ENCODE measurements around the gene AMER2. TPM values are rescaled to one million over a fixed set of nuclear protein-coding genes. Genes with fewer than 3 reads are reported as not detected.

Gene AMER2
- polyA plus RNA-seq, 1 donor (not counting 4 experiments of a cell fraction or from before 2014, with no cell fraction given), result not detected

DNA sequence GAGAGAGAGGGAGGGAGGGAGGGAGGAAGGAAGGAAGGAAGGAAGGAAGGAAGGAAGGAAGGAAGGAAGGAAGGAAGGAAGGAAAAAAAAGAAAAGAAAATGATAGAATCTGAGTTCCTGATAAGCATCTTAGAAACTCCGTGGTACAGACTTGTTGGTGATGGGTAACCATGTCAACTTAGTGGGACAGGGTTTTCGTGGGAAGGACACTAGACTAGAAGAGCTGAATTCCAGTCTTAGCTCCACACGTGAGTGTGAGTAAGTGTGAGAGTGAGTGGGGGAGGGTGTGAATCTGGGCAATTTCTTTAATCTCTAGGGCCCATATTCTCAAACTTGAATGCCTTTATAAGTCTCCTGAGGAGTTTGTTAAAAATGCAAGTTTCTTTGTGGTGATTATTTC, 41.1 kb downstream of the AMER2 start:
- Histone ChIP-seq H3K27me3 (ENCODE audit: control insufficient read depth, extremely low read depth, insufficient read depth, low read length) (peaks cover 15% of the 10 kb centered on the region), H3K9me3 (ENCODE audit: control insufficient read depth, low read depth, low read length) (no peaks in the 10 kb centered on the region), H3K9ac (ENCODE audit: control insufficient read depth, extremely low read depth, insufficient read depth, low read length) (no peak overlapping the region), H4K20me1 (ENCODE audit: control insufficient read depth, extremely low read depth, insufficient read depth, low read length) (no peaks in the 10 kb centered on the region), H3K36me3 (ENCODE audit: control insufficient read depth in 2 of 2, extremely low read depth in 1 of 2, insufficient read depth in 2 of 2, low read length in 2 of 2) (no peaks in the 10 kb centered on the region), H3K4me2 (ENCODE audit: control insufficient read depth, extremely low read depth, insufficient read depth, low read depth, low read length) (no peak overlapping the region), H3K9me1 (ENCODE audit: control insufficient read depth, extremely low read depth, insufficient read depth, low read length) (no peaks in the 10 kb centered on the region), H2AFZ (ENCODE audit: control insufficient read depth, low read length) (no peak overlapping the region), H3K4me1 (ENCODE audit: control insufficient read depth, extremely low read depth, insufficient read depth, low read length) (no peaks in the 10 kb centered on the region), H3K27ac (ENCODE audit: control insufficient read depth, insufficient read depth, low read length) (no peak overlapping the region), H3K79me2 (ENCODE audit: control insufficient read depth, insufficient read depth, low read length) (no peaks in the 10 kb centered on the region), H3K4me3 (ENCODE audit: control insufficient read depth in 2 of 3, extremely low read depth in 1 of 3, insufficient read depth in 2 of 3, low read depth in 1 of 3, low read length in 3 of 3) (no peak overlapping the region)
- DNase-seq (ENCODE audit: low read depth, low spot score) (no peak), FAIRE-seq (no peak)
- TF ChIP-seq EZH2 (IDR thresholded peaks at IDR 0.05; ENCODE audit: low read length), result no peak
- TF ChIP-seq, protein P1, sequence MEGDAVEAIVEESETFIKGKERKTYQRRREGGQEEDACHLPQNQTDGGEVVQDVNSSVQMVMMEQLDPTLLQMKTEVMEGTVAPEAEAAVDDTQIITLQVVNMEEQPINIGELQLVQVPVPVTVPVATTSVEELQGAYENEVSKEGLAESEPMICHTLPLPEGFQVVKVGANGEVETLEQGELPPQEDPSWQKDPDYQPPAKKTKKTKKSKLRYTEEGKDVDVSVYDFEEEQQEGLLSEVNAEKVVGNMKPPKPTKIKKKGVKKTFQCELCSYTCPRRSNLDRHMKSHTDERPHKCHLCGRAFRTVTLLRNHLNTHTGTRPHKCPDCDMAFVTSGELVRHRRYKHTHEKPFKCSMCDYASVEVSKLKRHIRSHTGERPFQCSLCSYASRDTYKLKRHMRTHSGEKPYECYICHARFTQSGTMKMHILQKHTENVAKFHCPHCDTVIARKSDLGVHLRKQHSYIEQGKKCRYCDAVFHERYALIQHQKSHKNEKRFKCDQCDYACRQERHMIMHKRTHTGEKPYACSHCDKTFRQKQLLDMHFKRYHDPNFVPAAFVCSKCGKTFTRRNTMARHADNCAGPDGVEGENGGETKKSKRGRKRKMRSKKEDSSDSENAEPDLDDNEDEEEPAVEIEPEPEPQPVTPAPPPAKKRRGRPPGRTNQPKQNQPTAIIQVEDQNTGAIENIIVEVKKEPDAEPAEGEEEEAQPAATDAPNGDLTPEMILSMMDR (optimal IDR thresholded peaks at IDR 0.05 in 1 of 3, IDR thresholded peaks at IDR 0.05 in 1 of 3, conservative IDR thresholded peaks at IDR 0.05 in 1 of 3; ENCODE audit: extremely low read depth in 1 of 3, insufficient read depth in 2 of 3, low read length in 3 of 3), result no peak
- dilution Hi-C loops (cut with MboI; ENCODE audit: extremely low pct_ligation_motif_present, low sequenced_read_pairs), result no loop called here

DNA sequence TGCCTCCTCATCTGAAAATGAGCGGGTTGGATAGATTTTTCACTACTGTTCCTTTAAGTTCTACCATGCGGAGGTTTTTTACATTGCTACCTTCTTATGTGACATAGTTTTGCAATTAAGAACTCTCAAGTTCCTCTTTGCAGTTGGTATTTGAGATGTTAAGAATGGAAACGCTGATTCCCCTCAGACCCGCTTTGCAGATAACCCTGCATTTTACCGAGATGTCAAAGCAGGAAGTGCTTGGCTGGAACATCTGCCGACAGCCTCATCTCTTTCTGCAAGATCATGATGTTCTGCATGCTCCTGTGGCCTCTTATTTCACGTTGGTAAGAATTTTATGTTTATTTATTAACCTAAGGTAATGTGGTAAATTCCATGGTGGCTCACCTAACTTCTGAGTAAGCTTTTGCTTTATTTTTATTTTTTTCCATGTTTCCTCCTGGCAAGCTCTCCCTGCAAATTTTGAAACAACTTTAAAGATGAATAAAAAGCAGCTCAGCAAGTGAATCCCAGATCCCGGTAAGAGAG, 53.6 kb downstream of the AMER2 start:
- H3K9me1 ChIP-seq (ENCODE audit: control insufficient read depth, extremely low read depth, insufficient read depth, low read length), result no peaks in the 10 kb centered on the region
- dilution Hi-C loops (cut with MboI; ENCODE audit: extremely low pct_ligation_motif_present, low sequenced_read_pairs), result no loop called here
- no peak overlapping the region for H3K27ac ChIP-seq (ENCODE audit: control insufficient read depth, insufficient read depth, low read length)
- no peak for TF ChIP-seq EZH2 (IDR thresholded peaks at IDR 0.05; ENCODE audit: low read length)
- TF ChIP-seq, protein P1 (optimal IDR thresholded peaks at IDR 0.05 in 1 of 3, IDR thresholded peaks at IDR 0.05 in 1 of 3, conservative IDR thresholded peaks at IDR 0.05 in 1 of 3; ENCODE audit: extremely low read depth in 1 of 3, insufficient read depth in 2 of 3, low read length in 3 of 3), result no peak
- no peaks in the 10 kb centered on the region for H3K36me3 ChIP-seq (ENCODE audit: control insufficient read depth in 2 of 2, extremely low read depth in 1 of 2, insufficient read depth in 2 of 2, low read length in 2 of 2)
- FAIRE-seq (no peak), DNase-seq (ENCODE audit: low read depth, low spot score) (no peak)
- H2AFZ ChIP-seq (ENCODE audit: control insufficient read depth, low read length), result no peak overlapping the region
- H3K9me3 ChIP-seq (ENCODE audit: control insufficient read depth, low read depth, low read length), result no peaks in the 10 kb centered on the region
- no peaks in the 10 kb centered on the region for H3K79me2 ChIP-seq (ENCODE audit: control insufficient read depth, insufficient read depth, low read length)
- H3K9ac ChIP-seq (ENCODE audit: control insufficient read depth, extremely low read depth, insufficient read depth, low read length), result no peak overlapping the region
- H3K4me2 ChIP-seq (ENCODE audit: control insufficient read depth, extremely low read depth, insufficient read depth, low read depth, low read length), result no peak overlapping the region
- H3K27me3 ChIP-seq (ENCODE audit: control insufficient read depth, extremely low read depth, insufficient read depth, low read length), result peaks cover 4% of the 10 kb centered on the region
- peaks cover 4% of the 10 kb centered on the region for H3K4me1 ChIP-seq (ENCODE audit: control insufficient read depth, extremely low read depth, insufficient read depth, low read length)
- no peak overlapping the region for H3K4me3 ChIP-seq (ENCODE audit: control insufficient read depth in 2 of 3, extremely low read depth in 1 of 3, insufficient read depth in 2 of 3, low read depth in 1 of 3, low read length in 3 of 3)
- H4K20me1 ChIP-seq (ENCODE audit: control insufficient read depth, extremely low read depth, insufficient read depth, low read length), result no peaks in the 10 kb centered on the region

Measured in keratinocyte (primary cell).